ENCODE results near the gene CMIP.

CMIP gene

GRCh38 chr16:81657224-81657623, 212.6 kb downstream of the CMIP start:
- DNase-seq (ENCODE audit: low read depth in 2 of 2) = no peak

GRCh38 chr16:81657781-81658180, 213.2 kb downstream of the CMIP start:
- no peak for DNase-seq (ENCODE audit: low read depth in 2 of 2)

DNA sequence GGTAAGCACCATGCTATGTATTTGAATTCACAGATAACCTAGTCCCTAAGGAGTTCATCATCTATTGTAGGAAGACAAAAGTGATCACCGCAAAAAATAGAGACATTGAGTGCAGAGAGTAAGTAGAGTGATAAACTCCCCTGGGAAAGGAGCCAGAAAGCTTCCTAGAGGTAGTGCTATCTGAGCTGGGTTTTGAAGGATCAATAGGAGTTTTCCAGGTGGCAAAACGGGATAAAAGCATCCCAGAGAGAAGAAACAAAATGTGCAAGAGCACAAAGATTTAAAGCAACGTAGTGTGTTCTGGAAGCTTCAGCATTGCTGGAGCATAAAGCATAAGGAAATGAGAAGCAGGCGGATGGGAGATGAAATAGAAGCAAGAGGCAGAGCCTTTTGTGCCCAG, 213.8 kb downstream of the CMIP start:
- DNase-seq (ENCODE audit: low read depth in 2 of 2) = no peak

DNA sequence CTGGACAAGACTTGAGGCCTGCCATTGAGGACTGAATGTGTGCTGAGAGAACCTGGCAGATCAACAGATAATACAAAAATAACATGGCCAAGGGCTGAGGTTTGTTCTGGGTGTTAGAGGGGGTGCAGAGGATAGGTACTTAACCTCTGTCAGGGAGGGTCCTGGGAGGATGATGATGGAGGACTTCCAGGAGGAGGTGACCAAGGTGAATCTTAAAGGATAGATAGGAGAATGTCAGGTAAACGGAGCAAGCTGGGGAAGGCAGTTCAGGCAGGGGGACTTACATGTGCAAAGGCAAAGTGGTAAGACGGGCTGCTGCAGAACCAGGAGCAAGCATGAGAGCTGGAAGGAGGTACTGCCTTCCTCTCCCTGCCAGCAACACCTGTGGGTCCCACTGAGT, 214.6 kb downstream of the CMIP start:
- DNase-seq (ENCODE audit: low read depth in 2 of 2) = no peak

- no peak for DNase-seq (ENCODE audit: low read depth in 2 of 2)
Observed at GRCh38 chr16:81661082-81661481, 216.5 kb downstream of the CMIP start.

DNA sequence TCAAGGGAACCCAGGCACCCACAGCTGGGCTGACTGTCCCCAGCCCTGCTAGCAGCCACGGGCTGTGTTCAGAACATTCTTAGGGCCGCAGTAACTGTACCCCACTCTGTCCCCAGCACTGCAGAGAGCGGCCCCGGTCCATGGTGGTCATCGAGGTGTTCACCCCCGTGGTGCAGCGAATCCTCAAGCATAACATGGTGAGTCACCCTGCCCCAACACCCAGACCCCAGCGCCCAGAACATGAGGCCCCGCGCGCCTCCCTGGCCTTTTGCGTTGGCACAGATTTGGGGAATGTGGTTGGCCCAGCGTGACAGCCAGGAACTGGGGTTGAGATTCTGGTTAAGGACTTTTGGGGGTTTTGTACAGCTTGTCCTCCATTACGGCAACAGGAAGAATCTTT, 219.5 kb downstream of the CMIP start:
- DNase-seq (ENCODE audit: low read depth in 2 of 2) = no peak

- DNase-seq (ENCODE audit: low read depth in 2 of 2) = no peak
Observed at GRCh38 chr16:81665588-81665987, 221.0 kb downstream of the CMIP start.

- no peak for DNase-seq (ENCODE audit: low read depth in 2 of 2)
Observed at GRCh38 chr16:81666113-81666512, 221.5 kb downstream of the CMIP start.

- DNase-seq (ENCODE audit: low read depth in 2 of 2) = no peak
Observed at GRCh38 chr16:81668243-81669097, 223.9 kb downstream of the CMIP start.

GRCh38 chr16:81669473-81670350, 225.1 kb downstream of the CMIP start:
- DNase-seq (ENCODE audit: low read depth in 2 of 2) = no peak

GRCh38 chr16:81671738-81672597, 227.4 kb downstream of the CMIP start:
- DNase-seq (ENCODE audit: low read depth in 2 of 2) = no peak

- no peak for DNase-seq (ENCODE audit: low read depth in 2 of 2)
Observed at GRCh38 chr16:81673432-81673831, 228.8 kb downstream of the CMIP start.

GRCh38 chr16:81675662-81676061, 231.1 kb downstream of the CMIP start:
- no peak for DNase-seq (ENCODE audit: low read depth in 2 of 2)

GRCh38 chr16:81676066-81676882, 231.7 kb downstream of the CMIP start:
- no peak for DNase-seq (ENCODE audit: low read depth in 2 of 2)

DNA sequence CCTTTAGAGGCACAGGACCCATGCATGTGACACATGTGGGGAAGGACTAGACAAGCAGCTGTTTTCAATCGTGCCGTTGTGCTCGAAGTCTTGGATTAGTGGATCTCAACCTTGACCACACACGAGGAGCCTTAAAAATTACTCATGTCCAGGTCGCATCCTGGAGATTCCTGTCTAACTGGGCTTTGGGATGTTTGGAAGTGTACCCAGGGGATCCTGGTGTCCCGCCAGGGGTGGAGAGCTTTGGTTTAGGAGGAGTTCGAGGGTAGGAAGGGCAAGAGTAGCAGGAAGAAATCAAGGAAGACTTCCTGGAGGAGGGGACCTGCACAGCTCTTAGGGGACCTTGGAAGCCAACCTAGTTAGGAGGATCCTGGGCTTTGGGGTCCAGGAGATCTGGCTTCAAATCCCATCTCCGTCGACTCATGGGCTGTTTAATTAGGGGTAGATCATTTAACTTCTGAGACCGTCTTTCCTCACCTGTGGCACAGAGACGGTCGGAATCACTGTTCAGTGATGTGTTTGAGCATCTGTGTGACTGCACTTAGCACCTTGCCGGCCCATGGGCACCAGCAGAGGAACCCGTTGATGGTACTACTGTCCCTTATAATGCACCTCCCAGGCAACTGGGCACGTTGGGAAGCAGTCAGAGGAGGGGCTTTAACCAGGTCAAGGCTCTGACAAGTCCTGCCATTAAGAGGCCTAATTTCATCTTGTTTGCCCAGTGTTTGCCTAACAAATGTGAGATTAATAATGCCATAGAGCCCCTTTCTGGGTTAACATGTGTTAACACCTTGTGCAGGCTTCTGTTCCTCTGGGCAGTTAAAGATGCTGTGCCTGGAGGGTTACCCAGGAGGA, 232.5 kb downstream of the CMIP start:
- no peak for DNase-seq (ENCODE audit: low read depth in 2 of 2)

- no peak for DNase-seq (ENCODE audit: low read depth in 2 of 2)
Observed at GRCh38 chr16:81678326-81679095, 233.9 kb downstream of the CMIP start.

DNA sequence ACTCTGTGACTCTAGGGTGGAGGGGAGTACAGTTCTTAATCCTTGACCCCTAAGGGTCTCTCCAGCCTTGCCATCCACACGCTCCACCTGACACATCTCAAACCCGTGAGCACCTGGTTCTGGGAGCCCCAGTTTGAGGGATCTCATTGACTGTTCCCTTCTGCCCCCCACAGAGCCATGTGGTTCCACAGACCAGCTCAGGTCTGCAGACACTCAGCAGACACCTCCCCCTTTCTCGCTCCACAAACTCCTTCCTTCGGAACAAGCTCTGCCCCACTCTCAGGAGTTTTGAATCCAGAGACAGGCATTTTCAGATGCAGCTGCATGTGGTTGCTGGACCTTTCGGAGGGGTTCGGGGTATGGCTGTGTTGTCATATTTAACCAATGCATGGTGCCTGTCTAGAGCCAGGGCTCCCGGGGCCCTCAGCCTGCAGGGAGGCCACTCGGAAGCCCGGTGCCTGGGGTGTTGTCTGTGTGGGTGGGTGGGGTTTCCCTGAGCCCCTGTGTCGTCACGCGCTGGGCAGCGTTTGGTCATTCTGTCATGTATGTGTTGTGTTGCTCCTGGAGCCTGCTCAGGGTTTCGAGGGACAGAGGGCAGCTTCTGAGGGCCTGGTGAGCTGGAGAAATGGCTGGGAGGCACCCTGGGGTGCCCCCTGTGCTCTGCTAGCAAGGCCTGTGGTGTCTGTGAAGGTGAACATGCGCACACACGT, 235.3 kb downstream of the CMIP start:
- no peak for DNase-seq (ENCODE audit: low read depth in 2 of 2)

DNA sequence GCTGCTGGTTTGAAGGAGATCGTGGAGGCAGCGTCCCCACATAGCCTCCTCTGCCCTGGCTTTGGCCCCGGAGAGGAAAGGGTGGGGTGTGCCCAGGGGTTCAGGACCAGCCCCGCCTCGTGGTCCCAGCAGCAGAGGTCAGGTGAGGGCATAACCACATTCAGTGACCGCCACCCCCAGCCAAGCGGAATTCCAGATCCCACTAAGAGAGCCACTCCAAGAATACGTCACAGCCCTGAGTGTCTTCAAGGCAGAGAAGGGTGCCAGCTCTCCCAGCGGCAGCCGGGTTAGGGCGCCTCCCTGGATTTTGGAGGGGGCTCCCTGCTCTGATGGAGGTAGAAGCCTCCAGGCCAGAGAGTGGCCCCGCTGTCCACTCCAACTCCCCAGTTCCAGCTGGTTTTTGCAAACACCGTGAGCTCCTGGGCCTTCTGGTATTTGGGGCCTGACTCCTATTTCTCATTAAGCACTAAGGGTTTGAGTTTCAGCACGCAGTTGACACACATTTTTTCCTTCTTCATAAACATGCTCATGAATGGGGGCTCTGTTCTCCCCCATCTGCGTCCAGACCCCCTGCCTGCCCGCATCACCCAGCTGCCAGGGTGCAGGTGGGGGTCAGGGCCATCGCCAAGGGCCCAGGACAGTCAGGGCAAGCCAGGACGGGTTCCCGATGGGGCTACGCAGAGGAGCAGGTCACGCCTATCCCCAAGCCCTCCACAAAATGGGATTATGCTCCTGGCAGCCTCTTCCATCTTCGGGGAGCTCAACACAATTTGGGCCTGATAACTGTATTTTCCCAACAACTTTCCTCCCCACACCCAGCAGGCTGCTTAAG, 236.1 kb downstream of the CMIP start:
- no peak for DNase-seq (ENCODE audit: low read depth in 2 of 2)

Data from stimulated activated CD8-positive, alpha-beta memory T cell treated with anti-CD3 and anti-CD28 coated beads, Interleukin-15, amount 100 ng/mL, for 48 hours (primary cell).